ENCODE data around the gene CELSR1.

Gene CELSR1

DNA sequence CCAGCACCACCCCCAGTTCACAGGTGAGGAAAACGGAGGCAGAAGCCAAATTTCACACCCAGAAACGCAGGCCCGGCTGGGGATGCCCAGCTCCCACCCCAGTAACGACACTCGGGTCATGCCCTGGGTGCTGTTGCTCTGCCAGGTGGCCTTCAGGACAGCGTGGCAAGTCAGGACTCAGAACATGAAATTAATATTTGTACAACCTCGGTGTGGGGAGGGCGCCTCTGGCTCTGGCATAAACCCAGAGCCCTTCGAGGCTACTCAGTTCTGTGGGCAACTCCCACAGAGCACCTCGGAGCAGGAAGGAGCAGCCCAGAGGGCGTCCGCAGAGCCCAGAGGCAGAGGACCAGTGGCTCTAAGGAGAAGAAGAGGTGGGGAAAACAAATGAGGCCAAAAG, 71.6 kb downstream of the CELSR1 start:
- Histone ChIP-seq H3K9me3 (replicated peaks; ENCODE audit: insufficient read depth, low read length) (no peaks in the 10 kb centered on the region), H3K9me2 (replicated peaks; ENCODE audit: insufficient read depth, low read length) (no peaks in the 10 kb centered on the region), H3K9ac (ENCODE audit: low read length) (no peak overlapping the region), H3K4me3 (ENCODE audit: low read length) (no peak overlapping the region), H3K4me1 (ENCODE audit: low read length) (no peaks in the 10 kb centered on the region), H3K27ac (ENCODE audit: low read length) (no peak overlapping the region), H3K36me3 (replicated peaks; ENCODE audit: insufficient read depth, low read length) (no peaks in the 10 kb centered on the region), H3K27me3 (replicated peaks; ENCODE audit: insufficient read depth, low read length) (peaks cover 76% of the 10 kb centered on the region), H3F3A (ENCODE audit: insufficient read depth, low read length) (no peaks in the 10 kb centered on the region), H4K20me1 (ENCODE audit: insufficient read depth, low read length) (no peaks in the 10 kb centered on the region), H3K4me2 (ENCODE audit: low read depth, low read length) (no peak overlapping the region), H3K79me2 (ENCODE audit: low read length) (no peaks in the 10 kb centered on the region), H2AFZ (ENCODE audit: low read length) (no peak overlapping the region)
- no peak for DNase-seq
- no peak for TF ChIP-seq CTCF (IDR thresholded peaks at IDR 0.05; ENCODE audit: low read length)
- TF ChIP-seq EZH2 (optimal IDR thresholded peaks at IDR 0.05; ENCODE audit: low read depth, low read length): no peak
- no peak for TF ChIP-seq EZH2phosphoT487 (IDR thresholded peaks at IDR 0.05; ENCODE audit: low read length)

- TF ChIP-seq CTCF (IDR thresholded peaks at IDR 0.05; ENCODE audit: low read length) (no peak), EZH2phosphoT487 (IDR thresholded peaks at IDR 0.05; ENCODE audit: low read length) (no peak), EZH2 (optimal IDR thresholded peaks at IDR 0.05; ENCODE audit: low read depth, low read length) (no peak)
- Histone ChIP-seq H3K27me3 (replicated peaks; ENCODE audit: insufficient read depth, low read length) (peaks cover 76% of the 10 kb centered on the region), H3K9me2 (replicated peaks; ENCODE audit: insufficient read depth, low read length) (no peaks in the 10 kb centered on the region), H2AFZ (ENCODE audit: low read length) (no peak overlapping the region), H3K9me3 (replicated peaks; ENCODE audit: insufficient read depth, low read length) (no peaks in the 10 kb centered on the region), H3F3A (ENCODE audit: insufficient read depth, low read length) (no peaks in the 10 kb centered on the region), H3K4me2 (ENCODE audit: low read depth, low read length) (no peak overlapping the region), H4K20me1 (ENCODE audit: insufficient read depth, low read length) (no peaks in the 10 kb centered on the region), H3K27ac (ENCODE audit: low read length) (no peak overlapping the region), H3K36me3 (replicated peaks; ENCODE audit: insufficient read depth, low read length) (no peaks in the 10 kb centered on the region), H3K9ac (ENCODE audit: low read length) (no peak overlapping the region), H3K4me3 (ENCODE audit: low read length) (no peak overlapping the region), H3K79me2 (ENCODE audit: low read length) (no peaks in the 10 kb centered on the region), H3K4me1 (ENCODE audit: low read length) (no peaks in the 10 kb centered on the region)
- no peak for DNase-seq
Measured at GRCh38 chr22:46465345-46465720, 72.1 kb downstream of the CELSR1 start.

DNA sequence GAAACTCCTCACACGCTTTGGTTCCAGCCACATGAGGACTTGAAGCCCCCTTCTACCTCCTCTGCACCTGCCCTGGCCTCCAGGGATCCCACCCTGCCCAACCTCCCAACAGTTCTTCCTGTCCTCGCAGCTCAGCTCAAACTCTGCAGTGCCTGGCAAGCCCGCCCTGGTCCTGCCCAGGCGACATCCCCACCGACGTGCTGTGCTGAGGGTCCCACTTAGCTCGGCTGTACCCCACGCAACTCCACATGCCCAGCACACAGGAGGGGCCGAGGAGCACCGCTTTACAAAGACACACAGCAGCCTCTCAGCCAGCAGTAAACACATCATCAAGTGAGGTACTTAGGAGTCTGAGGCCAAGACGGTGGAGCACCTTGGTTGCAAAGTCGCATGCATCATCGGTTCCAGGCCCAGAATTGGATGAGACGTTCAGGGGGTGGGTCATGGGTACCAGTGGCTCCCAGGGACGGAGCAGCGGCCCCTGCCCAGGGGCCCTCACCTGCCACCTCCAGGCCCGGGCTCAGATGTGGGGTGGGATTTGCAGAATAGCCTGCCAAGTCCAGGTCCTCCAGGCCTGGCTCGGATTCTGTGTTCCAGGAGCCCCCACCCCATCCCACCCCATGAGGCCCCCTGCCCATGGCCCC, 72.6 kb downstream of the CELSR1 start:
- Histone ChIP-seq H3K9ac (ENCODE audit: low read length) (no peak overlapping the region), H3K36me3 (replicated peaks; ENCODE audit: insufficient read depth, low read length) (no peaks in the 10 kb centered on the region), H3K9me2 (replicated peaks; ENCODE audit: insufficient read depth, low read length) (no peaks in the 10 kb centered on the region), H3K4me2 (ENCODE audit: low read depth, low read length) (no peak overlapping the region), H2AFZ (ENCODE audit: low read length) (no peak overlapping the region), H3K9me3 (replicated peaks; ENCODE audit: insufficient read depth, low read length) (no peaks in the 10 kb centered on the region), H4K20me1 (ENCODE audit: insufficient read depth, low read length) (no peaks in the 10 kb centered on the region), H3K4me3 (ENCODE audit: low read length) (no peak overlapping the region), H3F3A (ENCODE audit: insufficient read depth, low read length) (no peaks in the 10 kb centered on the region), H3K4me1 (ENCODE audit: low read length) (no peaks in the 10 kb centered on the region), H3K79me2 (ENCODE audit: low read length) (no peaks in the 10 kb centered on the region), H3K27ac (ENCODE audit: low read length) (no peak overlapping the region), H3K27me3 (replicated peaks; ENCODE audit: insufficient read depth, low read length) (peaks cover 81% of the 10 kb centered on the region)
- no peak for TF ChIP-seq EZH2phosphoT487 (IDR thresholded peaks at IDR 0.05; ENCODE audit: low read length)
- no peak for DNase-seq

GRCh38 chr22:46464296-46464695, 73.1 kb downstream of the CELSR1 start:
- no peaks in the 10 kb centered on the region for H4K20me1 ChIP-seq (ENCODE audit: insufficient read depth, low read length)
- no peaks in the 10 kb centered on the region for H3K9me3 ChIP-seq (replicated peaks; ENCODE audit: insufficient read depth, low read length)
- no peak overlapping the region for H3K9ac ChIP-seq (ENCODE audit: low read length)
- no peaks in the 10 kb centered on the region for H3K36me3 ChIP-seq (replicated peaks; ENCODE audit: insufficient read depth, low read length)
- no peak for TF ChIP-seq EZH2 (optimal IDR thresholded peaks at IDR 0.05; ENCODE audit: low read depth, low read length)
- TF ChIP-seq EZH2phosphoT487 (IDR thresholded peaks at IDR 0.05; ENCODE audit: low read length): no peak
- TF ChIP-seq CTCF (IDR thresholded peaks at IDR 0.05; ENCODE audit: low read length): no peak
- H3K4me1 ChIP-seq (ENCODE audit: low read length): no peaks in the 10 kb centered on the region
- no peaks in the 10 kb centered on the region for H3K79me2 ChIP-seq (ENCODE audit: low read length)
- H3K27me3 ChIP-seq (replicated peaks; ENCODE audit: insufficient read depth, low read length): peaks cover 86% of the 10 kb centered on the region
- no peak overlapping the region for H3K4me2 ChIP-seq (ENCODE audit: low read depth, low read length)
- no peak overlapping the region for H3K27ac ChIP-seq (ENCODE audit: low read length)
- no peak for DNase-seq
- no peak overlapping the region for H3K4me3 ChIP-seq (ENCODE audit: low read length)
- H2AFZ ChIP-seq (ENCODE audit: low read length): no peak overlapping the region
- H3F3A ChIP-seq (ENCODE audit: insufficient read depth, low read length): no peaks in the 10 kb centered on the region
- no peaks in the 10 kb centered on the region for H3K9me2 ChIP-seq (replicated peaks; ENCODE audit: insufficient read depth, low read length)
